Stimulated activated CD4-positive, alpha-beta T cell treated with anti-CD3 and anti-CD28 coated beads, Interleukin-4, amount 100 ng/mL, for 48 hours (primary cell): ENCODE measurements around the gene FGFBP1.
"Not testable (repeated sequence)": the region's sequence is repeated elsewhere in the genome, so short reads cannot be mapped to it uniquely, and the experiment has no call there.

ENCODE experiments used
- DNase-seq, 2 donors: peaks; one replicate each; pipeline ENCODE4 v3.0.0-alpha.2; 2020; ENCODE audit warnings: low read depth in 2 of 2

FGFBP1 gene

GRCh38 chr4:15945516-15945915 is 7.0 kb upstream of the FGFBP1 start:
- no peak for DNase-seq

GRCh38 chr4:15944895-15945294 is 6.4 kb upstream of the FGFBP1 start:
- DNase-seq = no peak

DNA sequence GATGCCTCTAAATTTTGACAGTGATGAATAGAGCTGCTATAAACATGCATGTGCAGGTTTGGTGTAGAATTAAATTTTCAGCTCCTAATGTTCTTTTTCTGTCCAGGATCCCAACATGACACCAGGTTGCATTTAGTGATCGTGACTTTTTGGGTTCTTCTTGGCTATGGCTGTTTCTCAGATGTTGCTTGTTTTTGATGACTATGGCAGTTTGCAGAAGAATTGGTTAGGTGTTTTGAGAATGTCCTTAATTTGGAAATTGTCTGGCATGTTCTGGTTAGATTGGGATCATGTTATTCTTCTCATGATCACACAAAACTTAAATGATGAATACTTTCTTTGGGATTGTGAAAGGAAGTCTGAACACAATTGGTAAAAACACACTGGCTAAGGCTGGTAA is 3.7 kb upstream of the FGFBP1 start:
- no peak for DNase-seq

- no peak for DNase-seq
These were observed 358 bp downstream of the FGFBP1 start for GRCh38 chr4:15938182-15938581.

DNA sequence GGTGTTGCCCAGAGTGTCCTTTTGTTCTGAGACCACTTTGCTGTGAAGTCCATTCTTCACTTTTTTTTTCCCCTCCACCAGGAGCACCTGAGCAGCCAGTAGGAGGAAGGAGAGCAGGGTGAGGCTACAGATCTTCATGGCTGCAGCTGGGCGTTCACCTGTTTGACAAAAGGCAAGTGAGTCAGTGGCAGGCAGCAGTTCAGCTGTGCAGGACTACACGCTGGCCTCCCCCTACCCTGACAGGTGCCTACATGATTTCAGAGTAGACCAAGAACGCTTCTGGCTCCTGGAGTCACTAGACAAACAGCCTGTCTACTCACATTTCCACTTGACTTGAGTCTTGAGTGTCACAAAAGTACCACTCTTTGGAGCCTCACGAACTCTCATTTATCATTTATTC is 2.0 kb downstream of the FGFBP1 start:
- DNase-seq = no peak

GRCh38 chr4:15935504-15936402 is 2.8 kb downstream of the FGFBP1 start:
- DNase-seq = no peak

- DNase-seq = no peak
These were observed 4.3 kb downstream of the FGFBP1 start for GRCh38 chr4:15934259-15934658.

- DNase-seq = no peak
These were observed 6.9 kb downstream of the FGFBP1 start for GRCh38 chr4:15931451-15932210.

GRCh38 chr4:15930314-15930713 is 8.2 kb downstream of the FGFBP1 start:
- DNase-seq = no peak

GRCh38 chr4:15929540-15929939 is 9.0 kb downstream of the FGFBP1 start:
- DNase-seq = no peak

- no peak for DNase-seq
These were observed 9.7 kb downstream of the FGFBP1 start for GRCh38 chr4:15928883-15929282.

DNA sequence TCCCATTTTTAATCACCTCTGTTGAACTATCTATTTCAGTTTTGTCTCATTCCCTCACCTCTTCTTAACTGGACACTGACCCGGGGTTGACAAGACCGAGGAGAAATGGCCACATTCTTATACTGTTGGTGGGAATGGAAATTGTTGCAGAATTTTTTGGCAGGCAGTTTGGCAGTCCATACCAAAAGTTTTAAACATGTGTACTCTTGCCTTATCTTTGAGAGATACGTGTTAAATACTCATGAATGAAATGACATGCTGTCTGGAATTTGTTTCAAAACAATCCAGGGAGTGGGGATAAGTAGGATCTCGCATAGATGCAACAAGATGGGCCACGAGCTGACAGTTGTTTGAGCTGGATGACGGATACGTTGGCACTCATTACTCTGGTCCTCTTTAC is 12.1 kb downstream of the FGFBP1 start:
- DNase-seq = no peak

DNA sequence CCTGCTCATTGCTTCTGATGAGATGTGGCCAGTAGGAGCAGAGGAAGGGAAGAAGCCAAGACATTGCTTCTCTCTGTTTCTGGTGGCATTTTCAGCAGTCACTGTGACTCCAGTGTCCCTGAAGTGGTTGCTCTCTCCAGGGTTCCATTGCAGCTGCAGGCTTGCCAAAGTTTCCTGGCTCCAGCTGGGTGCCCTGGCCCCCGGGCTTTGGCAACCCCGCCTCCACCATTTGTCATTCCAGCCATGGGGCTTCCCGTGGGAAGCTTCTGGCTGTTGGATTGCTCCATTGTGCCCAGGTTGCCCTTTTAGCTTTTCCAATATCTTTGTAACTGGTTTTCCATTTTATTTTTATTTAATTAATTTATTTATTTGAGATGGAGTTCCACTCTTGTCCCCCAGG is 12.7 kb downstream of the FGFBP1 start:
- no peak for DNase-seq

GRCh38 chr4:15921592-15921932 is 17.0 kb downstream of the FGFBP1 start:
- DNase-seq = no peak

DNA sequence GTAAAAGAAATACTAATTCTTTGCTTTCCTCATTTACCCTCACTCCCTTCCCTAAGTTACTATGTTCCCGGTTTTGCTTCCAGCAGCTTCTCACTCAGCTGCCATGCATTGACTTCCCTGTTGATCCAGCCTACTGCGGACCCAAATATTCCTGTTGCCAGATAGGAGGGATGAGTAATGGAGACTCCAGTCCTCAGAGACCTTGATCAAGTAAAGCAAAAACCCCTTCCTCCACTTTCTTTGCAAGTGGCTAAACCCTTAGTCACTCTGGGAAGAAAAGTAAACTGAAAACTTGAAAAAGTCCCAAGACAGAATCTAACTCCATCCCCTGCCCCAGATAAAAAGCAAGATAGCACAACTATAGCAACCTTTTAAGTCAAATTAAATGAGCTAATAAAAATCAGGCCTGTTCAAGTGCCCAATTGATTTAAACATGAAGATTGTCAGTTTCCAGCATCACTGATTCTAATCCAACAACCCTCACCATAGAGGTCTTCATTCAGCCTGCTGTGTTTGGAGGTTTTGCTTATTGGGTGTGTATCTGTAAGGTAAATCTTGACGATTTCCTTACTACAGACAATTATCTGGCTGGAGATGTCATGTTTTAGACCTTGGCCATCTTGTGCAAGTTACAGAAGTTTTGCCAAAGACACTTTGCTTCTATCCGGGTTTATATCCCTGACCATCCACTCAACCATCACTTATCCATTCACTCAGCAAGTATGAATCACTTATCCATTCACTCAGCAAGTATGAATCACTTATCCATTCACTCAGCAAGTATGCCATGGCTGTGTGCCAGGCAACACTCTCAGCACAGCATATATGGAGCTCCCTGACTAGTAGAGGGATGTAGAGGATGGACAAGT is 17.6 kb downstream of the FGFBP1 start:
- DNase-seq = no peak

- no peak for DNase-seq
These were observed 19.9 kb downstream of the FGFBP1 start for GRCh38 chr4:15918484-15919129.

DNA sequence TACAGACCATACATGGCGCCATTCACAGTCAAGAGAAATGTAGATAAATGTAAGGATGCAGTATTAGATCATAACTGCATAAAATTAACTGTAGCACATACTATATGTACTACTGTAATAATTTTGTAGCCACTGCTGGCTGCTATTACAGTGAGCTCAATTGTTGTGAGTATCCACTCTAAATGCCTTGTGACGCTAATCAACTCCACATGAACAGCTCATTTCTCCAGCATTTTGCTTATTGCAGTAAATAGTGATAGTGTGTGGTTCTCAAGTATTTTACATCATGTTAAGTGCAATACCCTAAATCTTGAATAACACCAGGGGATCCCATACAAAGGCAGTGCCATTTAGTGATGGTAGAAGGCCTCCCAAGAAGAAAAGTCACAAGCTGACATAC is 21.2 kb downstream of the FGFBP1 start:
- no peak for DNase-seq

DNA sequence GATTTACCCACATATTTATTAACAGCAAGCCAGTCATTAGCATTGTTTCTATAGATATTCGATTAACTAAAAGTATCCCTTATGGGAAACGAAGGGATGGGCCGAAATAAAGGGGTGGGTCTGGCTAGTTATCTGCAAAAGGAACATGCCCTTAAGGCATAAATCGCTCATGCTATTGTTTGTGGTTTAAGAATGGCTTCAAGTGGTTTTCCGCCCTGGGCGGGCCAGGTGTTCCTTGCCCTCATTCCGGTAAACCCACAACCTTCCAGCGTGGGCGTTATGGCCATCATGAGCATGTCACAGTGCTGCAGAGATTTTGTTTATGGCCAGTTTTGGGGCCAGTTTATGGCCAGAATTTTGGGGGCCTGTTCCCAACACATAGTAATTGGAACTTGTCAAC is 22.2 kb downstream of the FGFBP1 start:
- DNase-seq = not testable (repeated sequence)

- no peak for DNase-seq
These were observed 23.8 kb downstream of the FGFBP1 start for GRCh38 chr4:15914736-15915135.

- DNase-seq = no peak
These were observed 24.2 kb downstream of the FGFBP1 start for GRCh38 chr4:15914291-15914690.

DNA sequence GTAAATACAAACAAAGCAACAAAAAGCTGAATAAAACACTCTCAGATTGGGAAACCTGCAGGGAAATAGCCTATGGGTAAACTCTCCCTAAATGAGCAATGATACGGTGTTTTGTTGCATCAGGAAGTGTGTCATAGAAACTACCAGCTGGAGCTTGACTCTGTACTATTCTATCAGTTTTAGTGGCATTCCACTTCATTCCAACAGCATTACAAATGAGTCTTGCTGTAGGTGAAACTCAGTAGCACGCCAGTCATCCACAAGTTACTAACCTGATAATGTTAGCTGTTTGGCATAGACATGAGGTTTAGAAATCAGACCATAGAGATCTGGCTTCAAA is 24.9 kb downstream of the FGFBP1 start:
- DNase-seq = no peak
